Activated CD8-positive, alpha-beta memory T cell treated with anti-CD3 and anti-CD28 coated beads, Interleukin-2, amount 50 U/mL, for 1 hour (primary cell): Measurements from ENCODE around the gene KIF25.

ENCODE experiments used
- DNase-seq: peaks from one replicate; pipeline ENCODE4 v3.0.0-alpha.2; 2020; ENCODE audit errors: extremely low read depth

The KIF25 gene

GRCh38 chr6:167997642-167998041, at the start of gene KIF25:
Gene KIF25, plus strand, starts transcription at chr6:167997671. Its CDS starts 31,915 bp downstream, at chr6:168029586.
- no peak for DNase-seq

- DNase-seq, result no peak
Measured at GRCh38 chr6:167947716-167948115, 49.8 kb upstream of the KIF25 start.

- no peak for DNase-seq
Measured at GRCh38 chr6:167948716-167949115, 48.8 kb upstream of the KIF25 start.

GRCh38 chr6:167949121-167949684, 48.3 kb upstream of the KIF25 start:
- no peak for DNase-seq

GRCh38 chr6:167951781-167952511, 45.5 kb upstream of the KIF25 start:
- no peak for DNase-seq

- DNase-seq, result no peak
Measured at GRCh38 chr6:167952512-167952859, 45.0 kb upstream of the KIF25 start.

GRCh38 chr6:167953551-167953950, 43.9 kb upstream of the KIF25 start:
- no peak for DNase-seq

GRCh38 chr6:167954151-167954550, 43.3 kb upstream of the KIF25 start:
- DNase-seq, result no peak

- no peak for DNase-seq
Measured at GRCh38 chr6:167956491-167956890, 41.0 kb upstream of the KIF25 start.

GRCh38 chr6:167956983-167957492, 40.4 kb upstream of the KIF25 start:
- DNase-seq, result no peak

- DNase-seq, result no peak
Measured at GRCh38 chr6:167957626-167958025, 39.8 kb upstream of the KIF25 start.

- no peak for DNase-seq
Measured at GRCh38 chr6:167960579-167960978, 36.9 kb upstream of the KIF25 start.

GRCh38 chr6:167962711-167963110, 34.8 kb upstream of the KIF25 start:
- no peak for DNase-seq

GRCh38 chr6:167963589-167964057, 33.8 kb upstream of the KIF25 start:
- DNase-seq, result no peak

- no peak for DNase-seq
Measured at GRCh38 chr6:167965592-167966539, 31.6 kb upstream of the KIF25 start.

- DNase-seq, result no peak
Measured at GRCh38 chr6:167966540-167966905, 30.9 kb upstream of the KIF25 start.

GRCh38 chr6:167968091-167968490, 29.4 kb upstream of the KIF25 start:
- DNase-seq, result no peak

GRCh38 chr6:167970230-167970629, 27.2 kb upstream of the KIF25 start:
- no peak for DNase-seq

GRCh38 chr6:167972193-167972592, 25.3 kb upstream of the KIF25 start:
- DNase-seq, result no peak

- DNase-seq, result no peak
Measured at GRCh38 chr6:167973148-167973885, 24.2 kb upstream of the KIF25 start.

GRCh38 chr6:167974640-167975344, 22.7 kb upstream of the KIF25 start:
- no peak for DNase-seq
